OCI-LY7 (cell line): ENCODE data around the gene STRA8. TPM values are rescaled to one million over a fixed set of nuclear protein-coding genes. Genes with fewer than 3 reads are reported as not detected.

Experiments
- BruUV-seq: library from RNA; stranded (reverse); fragments of 400-500 nt; replicated peaks from 2 replicates; lab custom pipeline; 2021; lab: Mats Ljungman, UMichigan
- CTCF ChIA-PET: fragments of 300-600 bp; sonication (Branson Sonifier 250); formaldehyde crosslinking; loops from one replicate; lab custom pipeline; 2022; ENCODE audit warnings: antibody characterized with exemption; ENCODE audit not compliant: unreplicated experiment; lab: Charles Lee
- POLR2A ChIA-PET: fragments of 300-600 bp; sonication (Branson Sonifier 250); formaldehyde crosslinking; loops from one replicate; lab custom pipeline; 2022; ENCODE audit warnings: antibody characterized with exemption; lab: Charles Lee
- DNase-seq: peaks from one replicate; pipeline ENCODE4 v3.0.0-alpha.2; 2015; ENCODE audit warnings: low spot score
- H2AFZ ChIP-seq: fragments of 200-600 bp; sonication (generic), shearing (Covaris generic); 2 replicates; pipeline ENCODE4 v1.6.1; 2014; ENCODE audit warnings: mild to moderate bottlenecking, antibody characterized with exemption, low read length, moderate library complexity
- H3K27ac ChIP-seq: fragments of 200-600 bp; sonication (generic); 2 replicates; pipeline ENCODE4 v1.5.1; 2014; ENCODE audit warnings: mixed run types, low read depth, mild to moderate bottlenecking, moderate library complexity, low read length, inconsistent platforms; ENCODE audit not compliant: poor library complexity, severe bottlenecking
- H3K36me3 ChIP-seq: fragments of 200-600 bp; sonication (generic); 2 replicates; pipeline ENCODE4 v1.6.1; 2014; ENCODE audit warnings: mild to moderate bottlenecking, antibody characterized with exemption, low read length, moderate library complexity, mixed read lengths; ENCODE audit not compliant: insufficient read depth
- H3K4me1 ChIP-seq: fragments of 200-600 bp; sonication (generic); 2 replicates; pipeline ENCODE4 v1.5.1; 2014; ENCODE audit warnings: mild to moderate bottlenecking, low read length; ENCODE audit not compliant: insufficient read depth, poor library complexity, severe bottlenecking
- H3K4me2 ChIP-seq: fragments of 200-600 bp; sonication (generic); 2 replicates; pipeline ENCODE4 v1.6.1; 2014; ENCODE audit warnings: mild to moderate bottlenecking, low read length
- H3K4me3 ChIP-seq: fragments of 200-600 bp; sonication (generic); 2 replicates; pipeline ENCODE4 v1.5.1; 2014; ENCODE audit warnings: mild to moderate bottlenecking, low read depth, low read length; ENCODE audit not compliant: poor library complexity, severe bottlenecking
- H3K79me2 ChIP-seq: fragments of 200-600 bp; sonication (generic); 2 replicates; pipeline ENCODE4 v1.6.1; 2016; ENCODE audit warnings: low read depth, mild to moderate bottlenecking, low read length, moderate library complexity, mixed read lengths; ENCODE audit not compliant: insufficient read depth
- H3K9me2 ChIP-seq: fragments of 200-600 bp; sonication (generic); 2 replicates; pipeline ENCODE4 v1.6.1; 2016; ENCODE audit warnings: mild to moderate bottlenecking, low read length, mixed read lengths; ENCODE audit not compliant: insufficient read depth
- H3K9me3 ChIP-seq: fragments of 200-600 bp; sonication (generic); 2 replicates; pipeline ENCODE4 v1.6.1; 2014; ENCODE audit warnings: mild to moderate bottlenecking, mixed run types, low read length, mixed read lengths
- H4K20me1 ChIP-seq: fragments of 200-600 bp; sonication (generic); 2 replicates; pipeline ENCODE4 v1.6.1; 2014; ENCODE audit warnings: mild to moderate bottlenecking, antibody characterized with exemption, low read length, moderate library complexity, mixed read lengths; ENCODE audit not compliant: insufficient read depth
- CTCF ChIP-seq: fragments of 200-600 bp; sonication (generic); conservative IDR thresholded peaks from 2 replicates; pipeline ENCODE4 v1.5.1; 2014; ENCODE audit warnings: mild to moderate bottlenecking, antibody characterized with exemption, low read length, moderate library complexity, mixed read lengths
- EZH2phosphoT487 ChIP-seq: fragments of 200-600 bp; sonication (generic); IDR thresholded peaks from 2 replicates; pipeline ENCODE4 v1.6.1; 2018; ENCODE audit warnings: low read depth, borderline replicate concordance, mild to moderate bottlenecking, mixed run types, antibody characterized with exemption, low read length, moderate library complexity, mixed read lengths
- intact Hi-C: fragments of 100-400 bp; cut with micrococcal nuclease; formaldehyde crosslinking; loops from one replicate; pipeline ENCODE4 v1.10.0; 2022; ENCODE audit not compliant: unreplicated experiment
- microRNA-seq: library from miRNA; unstranded; fragments of <30 nt; microRNA quantifications from one replicate; pipeline ENCODE4 v1.2.0, GENCODE V29; 2022; ENCODE audit warnings: borderline replicate concordance
- small RNA-seq: library from RNA; depleted of rRNA; stranded (forward); fragments of <200 nt; gene quantifications from one replicate; pipeline ENCODE3, GENCODE V24; 2014
- total RNA-seq, 2 experiments: library from RNA; depleted of rRNA in 1 of 2; stranded (reverse); fragments of >200 nt in 1 of 2; shearing (Covaris generic) in 1 of 2; gene quantifications; 2 replicates each; pipeline ENCODE4 v1.2.3, GENCODE V29; 2014 to 2022

Gene STRA8
- total RNA-seq, 2 experiments from 2014 or later = not detected

DNA sequence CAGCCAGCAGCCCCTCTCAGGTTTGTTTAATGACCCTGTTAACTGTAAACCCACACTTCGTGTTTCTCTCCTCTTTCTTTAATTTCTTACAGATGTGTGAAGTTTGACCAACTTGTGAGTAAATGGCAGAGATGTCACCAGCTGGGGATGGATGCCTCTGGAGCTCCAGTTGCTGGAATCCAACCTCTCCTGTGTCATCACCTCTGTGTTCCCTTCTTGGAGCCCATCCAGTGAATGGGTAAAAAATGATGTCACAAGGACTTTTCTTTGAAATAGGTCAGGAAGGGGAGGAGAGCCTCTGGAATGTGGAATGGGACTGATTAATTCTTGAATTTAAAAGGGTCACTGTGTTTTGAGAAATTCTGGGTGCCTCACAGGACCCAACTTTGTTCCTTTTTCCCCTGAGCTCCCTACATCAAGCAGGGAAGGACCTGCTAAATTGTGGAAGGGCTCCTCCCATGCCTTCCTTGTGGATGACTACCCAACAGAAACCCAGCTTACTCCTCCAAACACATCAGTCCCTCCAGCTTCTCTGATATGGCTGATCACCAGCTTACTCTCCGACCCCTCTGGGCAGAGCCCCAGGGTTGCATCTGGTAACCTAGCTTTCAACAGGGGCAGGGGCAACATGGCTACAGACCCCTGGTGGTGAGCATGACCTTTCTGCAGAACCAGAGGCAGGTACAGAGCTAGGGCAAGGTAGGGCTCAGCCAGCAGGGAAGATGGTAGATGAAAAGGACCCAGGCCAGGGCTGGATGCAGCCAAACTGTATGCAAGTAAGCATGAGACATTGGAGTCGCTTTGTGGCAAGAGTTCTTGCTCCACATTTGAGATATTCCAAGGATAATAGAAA lies 67.5 kb downstream of the STRA8 start:
- no TSS peak for BruUV-seq
- POLR2A ChIA-PET = no interaction called here

More for the DNA sequence above, 67.5 kb downstream of the STRA8 start:
- Histone ChIP-seq H3K36me3 (no peaks in the 10 kb centered on the region), H4K20me1 (no peaks in the 10 kb centered on the region), H3K9me2 (no peaks in the 10 kb centered on the region), H3K4me1 (no peaks in the 10 kb centered on the region), H3K4me3 (no peak overlapping the region), H3K79me2 (no peaks in the 10 kb centered on the region), H2AFZ (no peak overlapping the region), H3K9me3 (no peaks in the 10 kb centered on the region), H3K27ac (no peak overlapping the region), H3K4me2 (no peak overlapping the region)
- CTCF ChIA-PET = no interaction called here
- DNase-seq = no peak
- no peak for TF ChIP-seq EZH2phosphoT487
- TF ChIP-seq CTCF = no peak
- intact Hi-C loops = no loop called here

Small RNA genes lying within 50 kb of the gene (microRNA-seq; reads per million reads assigned to microRNA genes)
- gene MIR6509 = 4.5 reads per million

Small RNA genes lying within 50 kb of the gene (small RNA-seq; reads per million reads assigned to genes)
- not detected for gene MIR6509

Other genes starting within 250 kb of the STRA8 start
- 3.5 and 5.3 TPM in 2 replicates for gene AGBL3, start 247.3 kb upstream of the STRA8 start, total RNA-seq (2014; rRNA removed; shearing (Covaris generic))
- 4.9 and 7.1 TPM in 2 replicates for gene AGBL3, start 247.3 kb upstream of the STRA8 start, total RNA-seq (2022)
- gene TMEM140, start 85.8 kb upstream of the STRA8 start, total RNA-seq (2014; rRNA removed; shearing (Covaris generic)) = 0.41 TPM in 1 of 2 replicates, not detected in the other
- gene TMEM140, start 85.8 kb upstream of the STRA8 start, total RNA-seq (2022) = 1.6 and 1.7 TPM in 2 replicates
- 64.0 and 69.4 TPM in 2 replicates for gene CYREN, start 63.1 kb upstream of the STRA8 start, total RNA-seq (2014; rRNA removed; shearing (Covaris generic))
- gene CYREN, start 63.1 kb upstream of the STRA8 start, total RNA-seq (2022) = 81.9 and 85.0 TPM in 2 replicates
- gene WDR91, start 22.3 kb upstream of the STRA8 start, total RNA-seq (2014; rRNA removed; shearing (Covaris generic)) = 12.5 and 13.6 TPM in 2 replicates
- 17.1 and 24.7 TPM in 2 replicates for gene WDR91, start 22.3 kb upstream of the STRA8 start, total RNA-seq (2022)